K562 (cell line): ENCODE data around the gene RPL19. TPM values are rescaled to one million over a fixed set of nuclear protein-coding genes. Genes with fewer than 3 reads are reported as not detected.

Source experiments
- ATAC-seq: fragments of 200-7000 bp; cut with Tn5 transposase; 3 replicates; pipeline ENCODE4 v1.9.1; 2020; ENCODE audit warnings: moderate library complexity
- Bru-seq: library from RNA; stranded (reverse); fragments of 400-500 nt; gene quantifications from one replicate; lab custom pipeline; 2021; lab: Mats Ljungman, UMichigan
- BruChase-seq, 2 experiments: library from RNA; stranded (reverse); fragments of 400-500 nt; gene quantifications; one replicate each; lab custom pipeline; 2021; lab: Mats Ljungman, UMichigan
- BruUV-seq: library from RNA; stranded (reverse); fragments of 400-500 nt; replicated peaks from 2 replicates; lab custom pipeline; 2021; lab: Mats Ljungman, UMichigan
- CTCF ChIA-PET: fragments of 300-600 bp; formaldehyde crosslinking; extraction: SDS; loops from one replicate; lab custom pipeline; 2021; ENCODE audit warnings: low intra/inter-chr PET ratio; lab: Yijun Ruan, JAX
- POLR2A ChIA-PET: fragments of 300-600, 350-650 bp; sonication (Branson Sonifier 250); formaldehyde crosslinking; extraction: SDS; loops from one replicate; lab custom pipeline; 2021; ENCODE audit warnings: antibody characterized with exemption, inconsistent platforms; lab: Yijun Ruan, JAX
- DNase-seq, 4 experiments: peaks; one replicate each; pipeline versions ENCODE4 v3.0.0 to v3.0.0-alpha.2; 2011 to 2018; ENCODE audit warnings: low spot score in 3 of 4, mixed read lengths in 3 of 4; ENCODE audit errors: extremely low read depth in 1 of 4
- FAIRE-seq: peaks from 2 replicates; lab custom pipeline; 2011; peaks lifted over from hg19 to GRCh38; lab: Jason Lieb, UNC
- H2AFZ ChIP-seq: 2 replicates; pipeline ENCODE4 v1.6.0; 2011; ENCODE audit warnings: low read depth, low read length, control low read depth, inconsistent platforms
- H3K27ac ChIP-seq: fragments of 200-600 bp; 3 replicates; pipeline ENCODE4 v1.8.0; 2011; ENCODE audit warnings: low read depth, mild to moderate bottlenecking, control low read depth, inconsistent platforms, low read length, moderate library complexity, mixed read lengths; ENCODE audit errors: extremely low read depth
- H3K27me3 ChIP-seq, 2 experiments: fragments of 300-600 bp in 1 of 2; 2 replicates in 1 of 2; 3 replicates in 1 of 2; pipeline versions ENCODE4 v1.6.0 to v1.8.0; 2011; ENCODE audit warnings: inconsistent platforms in 2 of 2, low read length in 2 of 2, mild to moderate bottlenecking in 1 of 2, mixed read lengths in 1 of 2, moderate library complexity in 1 of 2; ENCODE audit not compliant: control insufficient read depth in 2 of 2, insufficient read depth in 2 of 2
- H3K36me3 ChIP-seq: fragments of 300-600 bp; 3 replicates; pipeline ENCODE4 v1.8.0; 2011; ENCODE audit warnings: mild to moderate bottlenecking, low read length, inconsistent platforms; ENCODE audit not compliant: control insufficient read depth, insufficient read depth
- H3K4me1 ChIP-seq, 2 experiments: fragments of 200-600 bp in 1 of 2; replicated peaks in 1 of 2; 2 replicates in 1 of 2; 3 replicates in 1 of 2; pipeline versions ENCODE4 v1.5.1 to v1.8.0; 2011; ENCODE audit warnings: inconsistent platforms in 2 of 2, low read length in 2 of 2, mild to moderate bottlenecking in 1 of 2, mixed read lengths in 1 of 2, moderate library complexity in 1 of 2; ENCODE audit not compliant: control insufficient read depth in 2 of 2, insufficient read depth in 2 of 2
- H3K4me2 ChIP-seq: 2 replicates; pipeline ENCODE4 v1.6.1; 2011; ENCODE audit warnings: low read length, control low read depth, inconsistent platforms, mixed read lengths; ENCODE audit not compliant: insufficient read depth
- H3K4me3 ChIP-seq: fragments of 200-600 bp; sonication (generic), shearing (Covaris generic); 2 replicates; pipeline ENCODE4 v1.5.1; 2016; ENCODE audit warnings: control low read depth, inconsistent platforms
- H3K79me2 ChIP-seq: fragments of 200-600 bp; 3 replicates; pipeline ENCODE4 v1.8.0; 2011; ENCODE audit warnings: low read length, inconsistent platforms; ENCODE audit not compliant: control insufficient read depth, insufficient read depth
- H3K9ac ChIP-seq, 2 experiments: 2 replicates each; pipeline versions ENCODE4 v1.6.0 to v1.6.1; 2011; ENCODE audit warnings: low read depth in 2 of 2, low read length in 2 of 2, control low read depth in 1 of 2, inconsistent platforms in 1 of 2, mild to moderate bottlenecking in 1 of 2, mixed read lengths in 1 of 2; ENCODE audit not compliant: insufficient read depth in 1 of 2
- H3K9me1 ChIP-seq: one replicate; pipeline ENCODE4 v1.6.0; 2011; ENCODE audit warnings: inconsistent platforms, mild to moderate bottlenecking, low read length, moderate library complexity; ENCODE audit not compliant: control insufficient read depth, insufficient read depth
- H3K9me3 ChIP-seq: replicated peaks from 2 replicates; pipeline ENCODE4 v1.5.1; 2011; ENCODE audit warnings: low read depth, low read length, inconsistent platforms; ENCODE audit not compliant: control insufficient read depth, insufficient read depth
- H4K20me1 ChIP-seq: replicated peaks from 2 replicates; pipeline ENCODE4 v1.6.1; 2011; ENCODE audit warnings: low read length, inconsistent platforms, mixed read lengths; ENCODE audit not compliant: control insufficient read depth, insufficient read depth
- ARID4B ChIP-seq: sonication (generic); formaldehyde crosslinking; IDR thresholded peaks from 2 replicates; pipeline ENCODE4 v1.8.0; 2022; ENCODE audit warnings: mild to moderate bottlenecking, missing genetic modification reagents
- GTF2E2 ChIP-seq: fragments of 200-800 bp; sonication (Bioruptor generic); IDR thresholded peaks from 2 replicates; pipeline ENCODE4 v1.6.1; 2016; ENCODE audit warnings: missing genetic modification characterization, missing compliant biosample characterization
- MYC ChIP-seq, 2 experiments: fragments of 250-450 bp in 1 of 2; sonication (Bioruptor Pico) in 1 of 2; IDR thresholded peaks; 2 replicates each; pipeline versions ENCODE4 v1.5.1 to v1.6.1; 2012 to 2021; ENCODE audit warnings: low read depth in 2 of 2, borderline replicate concordance in 1 of 2, improper control_type of control experiment in 1 of 2, low read length in 1 of 2, mild to moderate bottlenecking in 1 of 2, moderate library complexity in 1 of 2
- NFYB ChIP-seq: IDR thresholded peaks from 2 replicates; pipeline ENCODE4 v1.6.1; 2011; ENCODE audit warnings: mild to moderate bottlenecking, moderate library complexity; ENCODE audit not compliant: insufficient read length; ENCODE audit errors: extremely low read depth
- NR1H2 ChIP-seq: sonication (generic); formaldehyde crosslinking; IDR thresholded peaks from 2 replicates; pipeline ENCODE4 v1.4.0; 2020; ENCODE audit warnings: mild to moderate bottlenecking, missing genetic modification reagents
- NRF1 ChIP-seq, 2 experiments: fragments of 450-650 bp; IDR thresholded peaks in 1 of 2; conservative IDR thresholded peaks in 1 of 2; 2 replicates each; pipeline ENCODE4 v1.6.1; 2014; ENCODE audit warnings: mild to moderate bottlenecking in 2 of 2
- PHB ChIP-seq: fragments of 250-450 bp; sonication (Bioruptor Pico); IDR thresholded peaks from 2 replicates; pipeline ENCODE4 v1.5.0; 2021
- TFAM ChIP-seq: fragments of 250-450 bp; sonication (Bioruptor Pico); conservative IDR thresholded peaks from 2 replicates; pipeline ENCODE4 v1.5.0; 2021; ENCODE audit warnings: mild to moderate bottlenecking, moderate library complexity
- THRAP3 ChIP-seq: fragments of 450-650 bp; IDR thresholded peaks from 2 replicates; pipeline ENCODE4 v1.6.1; 2016; ENCODE audit warnings: mild to moderate bottlenecking, inconsistent platforms, borderline replicate concordance
- TRIM24 ChIP-seq, 2 experiments: fragments of 450-650 bp; IDR thresholded peaks; 2 replicates each; pipeline ENCODE4 v1.6.1; 2016
- WGBS: fragments of 100-300 bp; shearing (Covaris generic); methylation state at CpG from one replicate; pipeline ENCODE4 v1.1.6; 2016; ENCODE audit warnings: low coverage, mixed read lengths; ENCODE audit not compliant: insufficient coverage; ENCODE audit errors: missing lambda C conversion rate; 5-methylcytosine and 5-hydroxymethylcytosine counted together
- in situ Hi-C: fragments of 300-500 bp; cut with MboI; formaldehyde crosslinking; loops from 4 replicates; pipeline ENCODE4 v1.15.0; 2018; ENCODE audit warnings: inconsistent platforms, mixed read lengths
- intact Hi-C: fragments of 100-400 bp; cut with micrococcal nuclease; formaldehyde crosslinking; loops from 2 replicates; pipeline ENCODE4 v1.14.2; 2022
- long read RNA-seq, 3 experiments: library from polyadenylated mRNA in 2 of 3; library from RNA in 1 of 3; unstranded in 2 of 3; stranded (forward) in 1 of 3; transcript quantifications; one replicate each; pipeline ENCODE4 v2.0.0, GENCODE V29; 2019 to 2022
- polyA minus RNA-seq, 3 experiments: library from RNA; depleted of rRNA, polyadenylated mRNA; stranded (reverse); fragments of >200 nt; gene quantifications; 2 replicates each; pipeline ENCODE4 v1.2.3, GENCODE V29; 2011
- polyA plus RNA-seq, 8 experiments: library from polyadenylated mRNA; depleted of rRNA in 4 of 8; stranded (reverse) in 5 of 8; unstranded in 3 of 8; fragments of >200 nt; fragmentation: Nextera tagmentation in 2 of 8; fragmentation: Illumina TruSeq in 1 of 8; extraction: Ambion mirVana in 2 of 8; extraction: Trizol in 1 of 8; gene quantifications; 2 replicates each; pipeline versions ENCODE4 v1.2.1 to v1.2.3, GENCODE V29; 2011 to 2014; ENCODE audit warnings: inconsistent platforms in 1 of 8, missing spikeins in 1 of 8
- total RNA-seq, 7 experiments: library from RNA; depleted of rRNA in 6 of 7; stranded (reverse); fragments of >200 nt in 6 of 7; fragmentation: Illumina TruSeq in 2 of 7; extraction: Trizol in 2 of 7; gene quantifications; 2 replicates each; pipeline versions ENCODE4 v1.2.1 to v1.2.3, GENCODE V29; 2011 to 2021; ENCODE audit warnings: low replicate concordance in 1 of 7

RPL19 gene
- total RNA-seq (2011; cell fraction: chromatin; rRNA removed; ENCODE audit: low replicate concordance) = 162 and 216 TPM in 2 replicates
- 446 and 472 TPM in 2 replicates for total RNA-seq (2011; cell fraction: nucleolus; rRNA removed)
- total RNA-seq (2011; cell fraction: nucleoplasm; rRNA removed) = 512 and 741 TPM in 2 replicates
- total RNA-seq (2014; rRNA removed) (3,823 and 4,254 TPM in 2 replicates), total RNA-seq (2014; rRNA removed; fragmentation: Illumina TruSeq; extraction: Trizol) (2,411 and 3,109 TPM in 2 replicates), total RNA-seq (2015; rRNA removed; fragmentation: Illumina TruSeq; extraction: Trizol) (3,681 and 3,727 TPM in 2 replicates), total RNA-seq (2021) (2,367 and 2,508 TPM in 2 replicates), polyA plus RNA-seq (2011; rRNA removed) (1,550 and 2,263 TPM in 2 replicates), polyA plus RNA-seq (2014; fragmentation: Illumina TruSeq; extraction: Trizol) (4,063 and 4,614 TPM in 2 replicates), polyA plus RNA-seq (2014; fragmentation: Nextera tagmentation; extraction: Ambion mirVana) (1,000 to 10,000 TPM; 3,604 to 4,229 TPM), polyA plus RNA-seq (2014; rRNA removed) (3,808 and 3,851 TPM in 2 replicates), polyA minus RNA-seq (2011; rRNA and poly(A)+ RNA removed) (920 and 1,322 TPM in 2 replicates), Bru-seq, nascent RNA (percentile 99 among the genes with signal in this experiment), BruChase-seq, experiment 1, labeled RNA remaining after a 2-hour chase (percentile 99 among the genes with signal in this experiment), BruChase-seq, experiment 2, labeled RNA remaining after a 6-hour chase (percentile 99 among the genes with signal in this experiment)
- 1,909 and 2,489 TPM in 2 replicates for polyA plus RNA-seq (2011; cell fraction: cytosol; rRNA removed)
- 662 and 945 TPM in 2 replicates for polyA plus RNA-seq (2011; cell fraction: nucleus; rRNA removed)
- 2,279 and 3,326 TPM in 2 replicates for polyA plus RNA-seq (2012)
- polyA minus RNA-seq (2011; cell fraction: cytosol; rRNA and poly(A)+ RNA removed) = 617 and 787 TPM in 2 replicates
- 123 and 152 TPM in 2 replicates for polyA minus RNA-seq (2011; cell fraction: nucleus; rRNA and poly(A)+ RNA removed)
- long read RNA-seq, experiment 1, transcript RPL19-201 (6 exons, 737 nt) = major isoform, 1,740 of 2,248 reads
- long read RNA-seq, experiment 1, transcript RPL19-204 (6 exons, 690 nt) = minor isoform, 9 of 2,248 reads
- long read RNA-seq, experiment 1, transcript RPL19-203 (6 exons, 1,051 nt) = minor isoform, 18 of 2,248 reads
- long read RNA-seq, experiment 1, partial matches to known transcripts = 278 of 2,248 reads
- long read RNA-seq, experiment 1, other reads (novel, unspliced or antisense) = 203 of 2,248 reads
- long read RNA-seq, experiment 2, transcript RPL19-201 (6 exons, 737 nt) = major isoform, 817 of 2,426 reads
- long read RNA-seq, experiment 2, transcript RPL19-203 (6 exons, 1,051 nt) = minor isoform, 7 of 2,426 reads
- long read RNA-seq, experiment 2, partial matches to known transcripts = 1,476 of 2,426 reads
- long read RNA-seq, experiment 2, other reads (novel, unspliced or antisense) = 124 of 2,426 reads
- long read RNA-seq, experiment 3, transcript RPL19-201 (6 exons, 737 nt) = major isoform, 3,665 of 4,822 reads
- long read RNA-seq, experiment 3, transcript RPL19-203 (6 exons, 1,051 nt) = minor isoform, 16 of 4,822 reads
- long read RNA-seq, experiment 3, partial matches to known transcripts = 1,070 of 4,822 reads
- long read RNA-seq, experiment 3, other reads (novel, unspliced or antisense) = 67 of 4,822 reads

GRCh38 chr17:39200070-39200879 is at the start of gene RPL19:
TSS of gene RPL19 (plus strand) at chr17:39200283. CDS start at chr17:39200345, 62 bp downstream.
- DNase-seq (peak in 3 of 4 experiments; percentile 82 to 91 (median 88)), ATAC-seq (peak; percentile 70), FAIRE-seq (no peak)
- H3K36me3 ChIP-seq = peaks cover 46% of the 10 kb centered on the region
- H3K4me2 ChIP-seq = peak within 1 kb of the TSS; percentile 92
- no peaks in the 10 kb centered on the region for H3K9me1 ChIP-seq
- no TSS peak for BruUV-seq
- ChIA-PET POLR2A (interaction anchor here (0.6 to 2.5 kb wide), 22 partner anchors 9 to 780 kb away, joined by 3 to 16 read pairs (median 3); partner anchors contain the start of genes CDK12, PSMD3 and STAC2), CTCF (no interaction called here)
- H3K27me3 ChIP-seq = no peaks in the 10 kb centered on the region
- H3K4me3 ChIP-seq = peak within 1 kb of the TSS; percentile 73
- peaks cover 12% of the 10 kb centered on the region for H4K20me1 ChIP-seq
- H3K9ac ChIP-seq = peak within 1 kb of the TSS; percentile 98 to 99
- no peaks in the 10 kb centered on the region for H3K9me3 ChIP-seq
- in situ Hi-C loops (no loop called here), intact Hi-C loops (no loop called here)
- peaks cover 38 to 40% of the 10 kb centered on the region in 2 experiments; a peak in 4 of 5 replicates for H3K4me1 ChIP-seq
- peak within 1 kb of the TSS; percentile 99 for H3K27ac ChIP-seq
- peaks cover 48% of the 10 kb centered on the region for H3K79me2 ChIP-seq
- peak within 1 kb of the TSS; percentile 99 for H2AFZ ChIP-seq
- WGBS = under 1% methylated on average over 52 of the region's 52 CpGs
- no peak for TF ChIP-seq NFYB
- no peak; the same call in 1 of the 2 replicates for TF ChIP-seq ARID4B (CRISPR knock-in tag)
- TF ChIP-seq PHB = no peak
- peak; percentile 98 for TF ChIP-seq MYC (IDR thresholded peaks at IDR 0.05; ENCODE audit: low read depth, low read length)
- peak; percentile 91 for TF ChIP-seq MYC (CRISPR knock-in tag; IDR thresholded peaks at IDR 0.05; ENCODE audit: borderline replicate concordance, low read depth)
- TF ChIP-seq TFAM (CRISPR knock-in tag) = no peak
- no peak for TF ChIP-seq NR1H2 (CRISPR knock-in tag)
- TF ChIP-seq TRIM24 (IDR thresholded peaks at IDR 0.05) = 0 out of 4 replicates have a peak, but pooled peaks of 1 of the 2 experiments have one; percentile 33
- TF ChIP-seq THRAP3 = no peak
- no peak for TF ChIP-seq GTF2E2 (tag)
- no peak for TF ChIP-seq NRF1 (conservative IDR thresholded peaks at IDR 0.05 in 1 of 2, IDR thresholded peaks at IDR 0.05 in 1 of 2)
